ENCODE results near the gene FOXRED1. TPM values are rescaled to one million over a fixed set of nuclear protein-coding genes. Genes with fewer than 3 reads are reported as not detected.
A peak's percentile ranks its signal among the peaks of the same experiment; 100 is the strongest.

FOXRED1 gene
- total and polyA plus RNA-seq, 2 of the 13 experiments (the other 11 are each of a cell fraction or from before 2014, with no cell fraction given): 29.6 to 42.9 TPM

- TF ChIP-seq KLF16 (CRISPR knock-in tag; IDR thresholded peaks at IDR 0.05): peak in 1 of 2 experiments; percentile 89; a peak in 1 of 4 replicates
- TF ChIP-seq TOPORS (CRISPR knock-in tag; IDR thresholded peaks at IDR 0.05): no peak
- peak; percentile 78; the same call in 1 of the 2 replicates for TF ChIP-seq TFDP1 (CRISPR knock-in tag; IDR thresholded peaks at IDR 0.05; ENCODE audit: borderline replicate concordance)
- TF ChIP-seq TAF1 (CRISPR knock-in tag; IDR thresholded peaks at IDR 0.05): peak; percentile 80
- TF ChIP-seq HMG20A (CRISPR knock-in tag; IDR thresholded peaks at IDR 0.05; ENCODE audit: borderline replicate concordance): no peak
- peak; percentile 90 for TF ChIP-seq GABPA (IDR thresholded peaks at IDR 0.05; ENCODE audit: low read depth, low read length)
- peak; percentile 98 for TF ChIP-seq GABPA (CRISPR knock-in tag; IDR thresholded peaks at IDR 0.05; ENCODE audit: low read depth)
- TF ChIP-seq ZMAT5 (CRISPR knock-in tag; IDR thresholded peaks at IDR 0.05; ENCODE audit: borderline replicate concordance, low read depth): no peak
- TF ChIP-seq SKIL (CRISPR knock-in tag; IDR thresholded peaks at IDR 0.05; ENCODE audit: borderline replicate concordance): no peak
- TF ChIP-seq, protein P1, sequence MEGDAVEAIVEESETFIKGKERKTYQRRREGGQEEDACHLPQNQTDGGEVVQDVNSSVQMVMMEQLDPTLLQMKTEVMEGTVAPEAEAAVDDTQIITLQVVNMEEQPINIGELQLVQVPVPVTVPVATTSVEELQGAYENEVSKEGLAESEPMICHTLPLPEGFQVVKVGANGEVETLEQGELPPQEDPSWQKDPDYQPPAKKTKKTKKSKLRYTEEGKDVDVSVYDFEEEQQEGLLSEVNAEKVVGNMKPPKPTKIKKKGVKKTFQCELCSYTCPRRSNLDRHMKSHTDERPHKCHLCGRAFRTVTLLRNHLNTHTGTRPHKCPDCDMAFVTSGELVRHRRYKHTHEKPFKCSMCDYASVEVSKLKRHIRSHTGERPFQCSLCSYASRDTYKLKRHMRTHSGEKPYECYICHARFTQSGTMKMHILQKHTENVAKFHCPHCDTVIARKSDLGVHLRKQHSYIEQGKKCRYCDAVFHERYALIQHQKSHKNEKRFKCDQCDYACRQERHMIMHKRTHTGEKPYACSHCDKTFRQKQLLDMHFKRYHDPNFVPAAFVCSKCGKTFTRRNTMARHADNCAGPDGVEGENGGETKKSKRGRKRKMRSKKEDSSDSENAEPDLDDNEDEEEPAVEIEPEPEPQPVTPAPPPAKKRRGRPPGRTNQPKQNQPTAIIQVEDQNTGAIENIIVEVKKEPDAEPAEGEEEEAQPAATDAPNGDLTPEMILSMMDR (CRISPR knock-in tag; IDR thresholded peaks at IDR 0.05): no peak
- TF ChIP-seq ZNF549 (CRISPR knock-in tag; IDR thresholded peaks at IDR 0.05): no peak
- peak; percentile 74; the same call in 1 of the 2 replicates for TF ChIP-seq ELF4 (CRISPR knock-in tag; IDR thresholded peaks at IDR 0.05; ENCODE audit: borderline replicate concordance)
- TF ChIP-seq TERF1 (CRISPR knock-in tag; IDR thresholded peaks at IDR 0.05): no peak
- peak; percentile 70 for TF ChIP-seq DNMT3B (CRISPR knock-in tag; conservative IDR thresholded peaks at IDR 0.05)
- no peak for TF ChIP-seq CEBPB (IDR thresholded peaks at IDR 0.05; ENCODE audit: borderline replicate concordance, low read depth, low read length)
- no peak for TF ChIP-seq ZFYVE20 (CRISPR knock-in tag; IDR thresholded peaks at IDR 0.05; ENCODE audit: borderline replicate concordance, low read depth)
- TF ChIP-seq E2F1 (CRISPR knock-in tag; IDR thresholded peaks at IDR 0.05): peak; percentile 77
- no peak for TF ChIP-seq PITX1 (CRISPR knock-in tag; IDR thresholded peaks at IDR 0.05)
- TF ChIP-seq ZNF34 (CRISPR knock-in tag; IDR thresholded peaks at IDR 0.05; ENCODE audit: borderline replicate concordance): 0 out of 2 replicates have a peak, but pooled peaks have one; percentile 61
- TF ChIP-seq ARNT2 (CRISPR knock-in tag; IDR thresholded peaks at IDR 0.05; ENCODE audit: low read depth): peak; percentile 84; the same call in 1 of the 2 replicates
- TF ChIP-seq ZC3H4 (CRISPR knock-in tag; IDR thresholded peaks at IDR 0.05; ENCODE audit: borderline replicate concordance): no peak
Observed at GRCh38 chr11:126268708-126269579, at the start of gene FOXRED1, which contains the start of gene SRPRA (continued).

Data from HepG2 (cell line).